Fibroblast of lung (primary cell): ENCODE data around the gene GLIS1. TPM values are rescaled to one million over a fixed set of nuclear protein-coding genes. Genes with fewer than 3 reads are reported as not detected.

Experiments used
- DNase-seq, 2 donors: peaks; one replicate each; pipeline versions ENCODE4 v3.0.0 to v3.0.0-alpha.2; 2010; ENCODE audit warnings: low read depth in 2 of 2
- H2AFZ ChIP-seq: 2 replicates; pipeline ENCODE4 v1.5.1; 2012; ENCODE audit warnings: low read length, control low read depth, inconsistent platforms
- H3K27ac ChIP-seq: 2 replicates; pipeline ENCODE4 v1.5.1; 2011; ENCODE audit warnings: low read length, control low read depth; ENCODE audit not compliant: insufficient read depth
- H3K27me3 ChIP-seq: 2 replicates; pipeline ENCODE4 v1.5.1; 2011; ENCODE audit warnings: mild to moderate bottlenecking, low read length; ENCODE audit not compliant: control insufficient read depth, insufficient read depth
- H3K36me3 ChIP-seq: 2 replicates; pipeline ENCODE4 v1.5.1; 2011; ENCODE audit warnings: low read length; ENCODE audit not compliant: control insufficient read depth, insufficient read depth
- H3K4me1 ChIP-seq: 2 replicates; pipeline ENCODE4 v1.5.1; 2011; ENCODE audit warnings: low read length; ENCODE audit not compliant: control insufficient read depth, insufficient read depth; ENCODE audit errors: extremely low read depth
- H3K4me2 ChIP-seq: 2 replicates; pipeline ENCODE4 v1.5.1; 2011; ENCODE audit warnings: low read length, control low read depth; ENCODE audit not compliant: insufficient read depth; ENCODE audit errors: extremely low read depth
- H3K4me3 ChIP-seq, 4 experiments: fragments of 200-600 bp in 1 of 4; sonication (generic) in 1 of 4; replicated peaks in 1 of 4; 2 replicates each; pipeline ENCODE4 v1.5.1; 2011 to 2016; ENCODE audit warnings: low read length in 4 of 4, low read depth in 3 of 4, mild to moderate bottlenecking in 3 of 4, control low read depth in 2 of 4, inconsistent platforms in 1 of 4, mixed read lengths in 1 of 4; ENCODE audit not compliant: insufficient read depth in 1 of 4; ENCODE audit errors: control extremely low read depth in 1 of 4
- H3K79me2 ChIP-seq: 2 replicates; pipeline ENCODE4 v1.5.1; 2012; ENCODE audit warnings: mild to moderate bottlenecking, low read length, inconsistent platforms; ENCODE audit not compliant: control insufficient read depth, insufficient read depth
- H3K9ac ChIP-seq: 2 replicates; pipeline ENCODE4 v1.5.1; 2011; ENCODE audit warnings: mild to moderate bottlenecking, low read length, control low read depth; ENCODE audit not compliant: insufficient read depth
- H3K9me3 ChIP-seq: 2 replicates; pipeline ENCODE4 v1.5.1; 2012; ENCODE audit warnings: low read depth, low read length; ENCODE audit not compliant: control insufficient read depth, insufficient read depth
- H4K20me1 ChIP-seq: 2 replicates; pipeline ENCODE4 v1.5.1; 2011; ENCODE audit warnings: low read length; ENCODE audit not compliant: control insufficient read depth, insufficient read depth; ENCODE audit errors: extremely low read depth
- EZH2 ChIP-seq: IDR thresholded peaks from 2 replicates; pipeline ENCODE4 v1.5.1; 2012; ENCODE audit warnings: low read length, control low read depth, mild to moderate bottlenecking; ENCODE audit errors: missing control alignments
- polyA plus RNA-seq, 2 donors: library from polyadenylated mRNA; depleted of rRNA in 1 of 2; stranded (reverse) in 1 of 2; unstranded in 1 of 2; fragments of >200 nt; gene quantifications; 2 replicates each; pipeline ENCODE4 v1.2.1, GENCODE V29; 2011 to 2012; ENCODE audit warnings: missing spikeins in 1 of 2
- total RNA-seq: library from RNA; depleted of rRNA; stranded (reverse); fragments of >200 nt; gene quantifications from 2 replicates; pipeline ENCODE4 v1.2.1, GENCODE V29; 2014
- TF ChIP-seq, protein P1 (sequence below), 2 donors: IDR thresholded peaks in 1 of 2; conservative IDR thresholded peaks in 1 of 2; 1 replicate in 1 of 2; 2 replicates in 1 of 2; pipeline ENCODE4 v1.5.1; 2011 to 2012; ENCODE audit warnings: low read length in 2 of 2, control low read depth in 1 of 2, inconsistent platforms in 1 of 2, low read depth in 1 of 2, mild to moderate bottlenecking in 1 of 2

The GLIS1 gene
- total and polyA plus RNA-seq, 2 donors (not counting 1 experiment from before 2014, with no cell fraction given) = under 0.01 to 0.05 TPM

DNA sequence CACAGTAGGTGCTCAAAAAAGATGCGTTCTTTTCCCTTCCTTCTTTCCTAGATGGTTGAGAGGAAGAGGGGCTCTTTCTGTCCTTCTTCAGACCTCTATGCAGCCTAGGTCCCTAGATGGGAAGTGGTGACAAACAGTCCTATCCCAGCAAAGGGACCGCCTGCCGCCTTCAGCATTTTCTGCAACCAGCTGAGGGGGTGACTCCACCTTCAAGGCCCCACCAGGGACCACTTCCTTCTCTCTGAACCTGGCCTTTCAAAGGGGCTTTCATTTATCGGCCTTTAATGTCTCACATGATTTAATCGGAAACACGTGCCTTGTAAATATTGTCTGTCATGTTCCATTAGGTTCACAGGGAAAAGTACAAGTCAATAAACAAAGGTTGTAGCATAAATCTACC, 32.6 kb downstream of the GLIS1 start:
- H3K27me3 ChIP-seq = peaks cover 13% of the 10 kb centered on the region
- no peak for TF ChIP-seq EZH2
- TF ChIP-seq, protein P1, sequence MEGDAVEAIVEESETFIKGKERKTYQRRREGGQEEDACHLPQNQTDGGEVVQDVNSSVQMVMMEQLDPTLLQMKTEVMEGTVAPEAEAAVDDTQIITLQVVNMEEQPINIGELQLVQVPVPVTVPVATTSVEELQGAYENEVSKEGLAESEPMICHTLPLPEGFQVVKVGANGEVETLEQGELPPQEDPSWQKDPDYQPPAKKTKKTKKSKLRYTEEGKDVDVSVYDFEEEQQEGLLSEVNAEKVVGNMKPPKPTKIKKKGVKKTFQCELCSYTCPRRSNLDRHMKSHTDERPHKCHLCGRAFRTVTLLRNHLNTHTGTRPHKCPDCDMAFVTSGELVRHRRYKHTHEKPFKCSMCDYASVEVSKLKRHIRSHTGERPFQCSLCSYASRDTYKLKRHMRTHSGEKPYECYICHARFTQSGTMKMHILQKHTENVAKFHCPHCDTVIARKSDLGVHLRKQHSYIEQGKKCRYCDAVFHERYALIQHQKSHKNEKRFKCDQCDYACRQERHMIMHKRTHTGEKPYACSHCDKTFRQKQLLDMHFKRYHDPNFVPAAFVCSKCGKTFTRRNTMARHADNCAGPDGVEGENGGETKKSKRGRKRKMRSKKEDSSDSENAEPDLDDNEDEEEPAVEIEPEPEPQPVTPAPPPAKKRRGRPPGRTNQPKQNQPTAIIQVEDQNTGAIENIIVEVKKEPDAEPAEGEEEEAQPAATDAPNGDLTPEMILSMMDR (conservative IDR thresholded peaks at IDR 0.05 in 1 of 2, IDR thresholded peaks at IDR 0.05 in 1 of 2; ENCODE audit: low read depth in 1 of 2, low read length in 2 of 2) = no peak

DNA sequence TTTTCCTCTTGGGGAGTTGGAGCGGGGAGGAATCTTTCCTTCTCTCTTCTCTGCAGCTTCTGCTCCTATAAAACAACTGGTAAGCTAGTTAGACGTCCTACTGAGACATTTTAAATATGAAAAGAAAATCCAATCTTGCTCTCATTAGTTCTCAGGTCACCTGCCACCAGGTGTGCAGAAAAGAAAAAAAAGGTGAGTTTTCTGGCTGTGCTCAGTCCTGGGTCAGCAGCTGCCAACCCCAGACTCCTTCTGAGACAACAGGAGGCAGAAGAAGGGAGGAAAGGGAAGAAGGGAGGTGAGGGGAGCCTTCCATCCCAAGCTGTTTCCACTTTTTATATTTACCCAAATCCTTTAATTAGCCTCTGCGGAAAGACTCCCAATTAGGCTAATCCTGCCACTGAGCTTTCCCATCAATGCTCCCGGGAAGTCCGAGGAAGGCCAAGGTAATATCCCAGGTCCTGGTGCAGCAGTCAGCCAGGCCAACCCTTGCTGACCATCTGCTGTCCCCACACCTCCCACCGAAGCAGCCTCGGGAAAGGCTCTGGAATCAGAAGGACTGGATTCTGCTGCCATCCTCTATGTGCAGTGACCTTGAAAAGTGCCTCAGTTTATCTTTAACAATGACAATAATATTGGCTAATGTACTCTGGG, 33.4 kb downstream of the GLIS1 start:
- Histone ChIP-seq H3K27ac (no peak overlapping the region), H3K27me3 (peaks cover 13% of the 10 kb centered on the region), H4K20me1 (no peaks in the 10 kb centered on the region), H3K36me3 (no peaks in the 10 kb centered on the region), H3K9me3 (no peaks in the 10 kb centered on the region), H3K79me2 (no peaks in the 10 kb centered on the region), H3K9ac (no peak overlapping the region), H3K4me2 (no peak overlapping the region), H2AFZ (no peak overlapping the region), H3K4me1 (no peaks in the 10 kb centered on the region), H3K4me3 (no peak overlapping the region)
- no peak for DNase-seq
- TF ChIP-seq, protein P1 (conservative IDR thresholded peaks at IDR 0.05 in 1 of 2, IDR thresholded peaks at IDR 0.05 in 1 of 2; ENCODE audit: low read depth in 1 of 2, low read length in 2 of 2) = no peak
- TF ChIP-seq EZH2 = no peak

More for the DNA sequence above, 32.6 kb downstream of the GLIS1 start:
- Histone ChIP-seq H3K4me3 (no peak overlapping the region), H3K79me2 (no peaks in the 10 kb centered on the region), H3K36me3 (no peaks in the 10 kb centered on the region), H2AFZ (no peak overlapping the region), H3K9me3 (no peaks in the 10 kb centered on the region), H3K9ac (no peak overlapping the region), H4K20me1 (no peaks in the 10 kb centered on the region), H3K4me2 (no peak overlapping the region), H3K4me1 (no peaks in the 10 kb centered on the region), H3K27ac (no peak overlapping the region)
- DNase-seq = no peak

DNA sequence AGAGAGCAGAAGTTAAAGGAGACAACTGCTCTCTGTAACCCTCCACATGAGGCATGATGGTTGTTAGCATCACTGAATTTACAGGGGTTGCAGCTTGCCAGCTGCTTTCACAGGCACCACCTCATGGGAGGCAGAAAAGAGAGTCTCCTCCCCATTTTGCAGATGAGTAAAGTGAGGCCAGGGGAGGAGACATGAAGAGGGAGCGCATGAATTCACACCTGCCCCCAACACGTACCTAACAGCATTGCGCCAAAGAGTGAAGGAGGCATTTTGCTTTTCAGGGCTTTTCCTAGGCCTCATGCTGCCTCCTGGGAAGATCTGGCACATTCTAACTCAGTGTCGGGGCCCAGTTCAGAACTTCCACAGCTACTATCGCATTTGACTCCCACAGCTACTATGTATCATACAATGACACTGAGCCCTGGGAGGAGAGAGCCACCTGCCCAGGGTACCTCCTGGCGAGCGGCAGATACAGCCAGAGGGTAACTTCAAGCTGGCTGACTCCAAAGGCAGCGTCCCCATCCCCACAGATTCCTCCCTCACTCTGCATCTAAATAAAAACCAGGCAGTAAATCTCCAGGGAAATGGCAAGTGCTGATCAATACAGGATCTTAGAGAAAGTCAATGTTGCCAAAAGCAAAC, 34.0 kb downstream of the GLIS1 start:
- no peak overlapping the region for H2AFZ ChIP-seq
- H3K79me2 ChIP-seq = no peaks in the 10 kb centered on the region
- H3K4me1 ChIP-seq = no peaks in the 10 kb centered on the region
- no peaks in the 10 kb centered on the region for H3K36me3 ChIP-seq
- DNase-seq = no peak
- no peak overlapping the region for H3K4me3 ChIP-seq
- H3K4me2 ChIP-seq = no peak overlapping the region
- no peak overlapping the region for H3K27ac ChIP-seq
- H4K20me1 ChIP-seq = no peaks in the 10 kb centered on the region
- TF ChIP-seq, protein P1 (conservative IDR thresholded peaks at IDR 0.05 in 1 of 2, IDR thresholded peaks at IDR 0.05 in 1 of 2; ENCODE audit: low read depth in 1 of 2, low read length in 2 of 2) = no peak
- TF ChIP-seq EZH2 = no peak
- H3K27me3 ChIP-seq = peaks cover 13% of the 10 kb centered on the region
- no peak overlapping the region for H3K9ac ChIP-seq
- no peaks in the 10 kb centered on the region for H3K9me3 ChIP-seq
